Suprapubic skin (tissue), 4 donors: ENCODE measurements around the gene POLE. TPM values are rescaled to one million over a fixed set of nuclear protein-coding genes. Genes with fewer than 3 reads are reported as not detected.
A peak's percentile ranks its signal among the peaks of the same experiment; 100 is the strongest.

Source experiments
- DNase-seq, 2 donors: peaks; one replicate each; pipeline ENCODE4 v3.0.0-alpha.2; 2019; ENCODE audit warnings: low spot score in 2 of 2
- H3K27ac ChIP-seq: fragments of 200-600 bp; sonication (generic); one replicate; pipeline ENCODE4 v1.5.1; 2019
- H3K27me3 ChIP-seq: fragments of 200-600 bp; sonication (generic); one replicate; pipeline ENCODE4 v1.5.1; 2019
- H3K36me3 ChIP-seq: fragments of 200-600 bp; sonication (generic); one replicate; pipeline ENCODE4 v1.5.1; 2019
- H3K4me1 ChIP-seq: fragments of 200-600 bp; sonication (generic); one replicate; pipeline ENCODE4 v1.5.1; 2019
- H3K4me3 ChIP-seq: fragments of 200-600 bp; sonication (generic); one replicate; pipeline ENCODE4 v1.5.1; 2019; ENCODE audit warnings: mild to moderate bottlenecking
- H3K9me3 ChIP-seq: fragments of 200-600 bp; sonication (generic); one replicate; pipeline ENCODE4 v1.5.1; 2019
- CTCF ChIP-seq, 2 donors: fragments of 200-600 bp in 1 of 2; fragments of 450-650 bp in 1 of 2; sonication (generic) in 1 of 2; IDR thresholded peaks; one replicate each; pipeline ENCODE4 v1.5.1; 2016 to 2019; ENCODE audit warnings: antibody characterized with exemption in 2 of 2, mild to moderate bottlenecking in 1 of 2, moderate library complexity in 1 of 2
- EP300 ChIP-seq: sonication (generic); formaldehyde crosslinking; IDR thresholded peaks from one replicate; pipeline ENCODE4 v1.6.1; 2017; ENCODE audit warnings: antibody characterized with exemption
- POLR2A ChIP-seq, 2 donors: fragments of 450-650 bp; IDR thresholded peaks; one replicate each; pipeline ENCODE4 v1.6.1; 2017; ENCODE audit warnings: antibody characterized with exemption in 2 of 2, mild to moderate bottlenecking in 2 of 2, moderate library complexity in 2 of 2
- POLR2AphosphoS5 ChIP-seq, 3 donors: sonication (generic); formaldehyde crosslinking; IDR thresholded peaks; one replicate each; pipeline ENCODE4 v1.6.1; 2017; ENCODE audit warnings: antibody characterized with exemption in 3 of 3
- WGBS: methylation state at CpG from one replicate; pipeline ENCODE4 v1.1.5; 2018; 5-methylcytosine and 5-hydroxymethylcytosine counted together
- total RNA-seq, 4 donors: library from RNA; depleted of rRNA; stranded (reverse); fragments of >200 nt; gene quantifications; one replicate each; pipeline ENCODE4 v1.1.0, GENCODE V29; 2016

Gene POLE
- total RNA-seq, 4 donors from 2014 or later, result 34.1 to 130 (median 43.3) TPM

- Histone ChIP-seq H3K4me1 (no peaks in the 10 kb centered on the region), H3K27me3 (no peaks in the 10 kb centered on the region), H3K36me3 (peaks cover 71% of the 10 kb centered on the region), H3K4me3 (no peak overlapping the region), H3K27ac (no peak overlapping the region), H3K9me3 (no peaks in the 10 kb centered on the region)
- WGBS, result 95% methylated on average over 6 of the region's 6 CpGs
- DNase-seq, result no peak
- TF ChIP-seq POLR2AphosphoS5 (IDR thresholded peaks at IDR 0.05) (no peak), POLR2A (IDR thresholded peaks at IDR 0.05) (no peak), EP300 (no peak), CTCF (IDR thresholded peaks at IDR 0.05) (no peak)
These were observed 57.8 kb downstream of the POLE start for GRCh38 chr12:132629330-132629729.

- Histone ChIP-seq H3K4me1 (peaks cover 17% of the 10 kb centered on the region), H3K4me3 (no peak overlapping the region), H3K36me3 (peaks cover 44% of the 10 kb centered on the region), H3K27me3 (peaks cover 3% of the 10 kb centered on the region), H3K9me3 (no peaks in the 10 kb centered on the region), H3K27ac (no peak overlapping the region)
- WGBS, result 99% methylated on average over 9 of the region's 24 CpGs
- no peak for TF ChIP-seq POLR2A (IDR thresholded peaks at IDR 0.05)
- TF ChIP-seq POLR2AphosphoS5 (IDR thresholded peaks at IDR 0.05), result no peak
- DNase-seq, result no peak
These were observed 61.3 kb downstream of the POLE start for GRCh38 chr12:132625731-132626430.

GRCh38 chr12:132624910-132625630 lies 62.1 kb downstream of the POLE start:
- Histone ChIP-seq H3K9me3 (no peaks in the 10 kb centered on the region), H3K4me3 (no peak overlapping the region), H3K36me3 (peaks cover 36% of the 10 kb centered on the region), H3K4me1 (peaks cover 17% of the 10 kb centered on the region), H3K27ac (no peak overlapping the region), H3K27me3 (peaks cover 10% of the 10 kb centered on the region)
- no peak for DNase-seq
- WGBS, result 93% methylated on average over 21 of the region's 32 CpGs
- TF ChIP-seq CTCF (IDR thresholded peaks at IDR 0.05) (no peak), POLR2A (IDR thresholded peaks at IDR 0.05) (no peak)

- Histone ChIP-seq H3K4me1 (peaks cover 21% of the 10 kb centered on the region), H3K27me3 (peaks cover 17% of the 10 kb centered on the region), H3K36me3 (peaks cover 29% of the 10 kb centered on the region), H3K4me3 (no peak overlapping the region), H3K9me3 (no peaks in the 10 kb centered on the region), H3K27ac (no peak overlapping the region)
- no peak for DNase-seq
- TF ChIP-seq CTCF (IDR thresholded peaks at IDR 0.05) (no peak), POLR2A (IDR thresholded peaks at IDR 0.05) (no peak), EP300 (no peak), POLR2AphosphoS5 (IDR thresholded peaks at IDR 0.05) (no peak)
- WGBS, result 91% methylated on average over 17 of the region's 22 CpGs
These were observed 62.8 kb downstream of the POLE start for GRCh38 chr12:132624186-132624855.

GRCh38 chr12:132623072-132623869 lies 63.9 kb downstream of the POLE start:
- no peak overlapping the region for H3K27ac ChIP-seq
- H3K9me3 ChIP-seq, result no peaks in the 10 kb centered on the region
- 77% methylated on average over 12 of the region's 25 CpGs for WGBS
- H3K27me3 ChIP-seq, result peaks cover 28% of the 10 kb centered on the region
- H3K4me1 ChIP-seq, result peaks cover 28% of the 10 kb centered on the region
- DNase-seq, result no peak
- H3K36me3 ChIP-seq, result peaks cover 26% of the 10 kb centered on the region
- no peak for TF ChIP-seq POLR2A (IDR thresholded peaks at IDR 0.05)
- TF ChIP-seq CTCF (IDR thresholded peaks at IDR 0.05), result no peak
- TF ChIP-seq POLR2AphosphoS5 (IDR thresholded peaks at IDR 0.05), result no peak
- TF ChIP-seq EP300, result no peak
- H3K4me3 ChIP-seq, result peak overlapping the region; percentile 11
